Raji (cell line): Measurements from ENCODE around the gene SGIP1.

Experiments
- POLR2A ChIP-seq: IDR thresholded peaks from 2 replicates; pipeline ENCODE4 v1.6.1; 2011; ENCODE audit warnings: low read depth, low read length, control low read depth; ENCODE audit not compliant: insufficient read depth

Gene SGIP1

DNA sequence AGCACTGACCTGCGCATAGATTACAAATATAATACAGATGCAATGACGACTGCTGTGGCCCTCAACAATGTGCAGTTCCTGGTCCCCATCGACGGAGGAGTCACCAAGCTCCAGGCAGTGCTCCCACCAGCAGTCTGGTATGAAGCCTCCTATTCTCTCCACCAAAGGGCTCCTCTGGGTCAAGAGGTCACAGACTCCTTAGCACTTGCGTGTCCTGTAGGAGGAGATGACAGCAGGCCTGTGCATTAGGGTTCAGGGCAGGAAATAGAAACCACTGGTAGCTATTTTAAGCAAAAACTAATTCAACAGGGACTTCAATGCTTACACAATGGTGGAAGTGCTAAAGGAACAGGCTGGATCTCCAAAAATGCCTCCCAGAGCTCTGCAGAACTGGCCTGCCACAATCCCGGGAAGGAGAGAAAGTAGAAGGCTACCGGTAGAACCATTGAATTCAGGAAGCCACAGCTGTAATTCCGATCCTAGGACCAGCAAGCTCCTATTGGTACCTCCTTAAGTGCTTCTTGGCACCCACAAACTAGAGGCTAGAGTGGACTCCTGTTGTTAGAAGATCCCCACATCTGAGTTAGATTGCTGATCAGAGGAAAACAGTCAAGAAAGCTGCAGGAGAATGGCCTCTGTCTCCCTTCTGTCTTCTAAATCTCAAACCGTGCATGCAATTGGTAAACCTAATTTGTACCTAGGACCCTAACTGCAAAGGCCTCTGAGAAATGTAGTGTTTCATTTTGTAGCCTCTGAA lies 205.6 kb downstream of the SGIP1 start:
- TF ChIP-seq POLR2A = no peak

DNA sequence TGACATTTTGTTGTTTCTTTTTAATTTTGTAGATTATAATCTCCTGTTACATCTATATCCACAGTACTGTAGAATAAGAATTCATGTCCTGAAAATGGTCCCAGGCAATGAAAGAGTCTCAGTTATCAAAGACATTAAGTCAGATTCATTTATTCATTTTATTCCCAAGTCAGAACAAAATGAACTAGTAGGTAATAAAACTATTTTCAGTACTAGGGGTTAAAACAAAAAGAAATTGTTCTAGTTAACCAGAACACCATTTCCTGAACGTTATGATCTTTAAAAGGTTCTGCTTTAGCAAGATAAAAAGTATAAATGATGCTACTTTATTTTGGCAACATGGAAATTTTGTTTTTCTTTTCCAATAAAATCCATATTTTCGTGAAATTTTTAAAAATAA lies 211.5 kb downstream of the SGIP1 start:
- TF ChIP-seq POLR2A = no peak

DNA sequence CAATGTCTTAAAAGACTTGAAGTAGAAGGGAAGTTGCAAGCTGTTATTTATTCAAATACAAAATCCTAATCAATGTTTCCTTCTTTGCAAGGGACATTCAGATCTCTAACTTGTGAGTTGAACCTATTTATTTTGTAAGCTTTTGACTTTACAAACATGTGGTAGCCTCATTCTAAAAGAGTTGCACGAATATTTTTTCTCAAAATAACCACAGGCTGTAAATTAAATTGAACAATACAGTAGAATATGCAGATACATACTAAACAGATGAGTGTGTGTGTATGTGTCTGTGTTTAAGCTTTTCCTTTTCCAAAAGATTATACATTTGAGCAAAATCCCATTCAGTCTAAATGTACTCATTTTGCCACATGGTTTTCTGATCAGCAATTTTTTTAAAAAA lies 213.5 kb downstream of the SGIP1 start:
- TF ChIP-seq POLR2A = no peak

DNA sequence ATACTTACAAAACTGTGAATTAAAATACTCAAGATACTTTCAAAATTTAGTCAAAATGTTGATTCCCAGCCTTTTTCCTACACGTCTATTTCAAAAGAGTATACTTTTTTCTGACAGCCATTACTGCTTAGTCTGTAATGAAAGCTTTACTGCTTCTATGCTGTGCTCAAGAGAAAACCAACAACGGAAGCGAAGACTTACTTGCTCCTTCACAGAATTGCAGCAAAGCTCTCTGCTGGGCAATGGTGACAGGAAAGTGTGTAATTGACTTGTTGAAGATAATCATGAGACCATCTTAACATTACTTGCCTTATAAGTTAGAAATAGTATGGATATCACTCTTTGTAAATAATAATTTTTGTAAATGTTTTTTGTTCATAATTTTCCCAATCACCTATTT lies 216.6 kb downstream of the SGIP1 start:
- TF ChIP-seq POLR2A = no peak

DNA sequence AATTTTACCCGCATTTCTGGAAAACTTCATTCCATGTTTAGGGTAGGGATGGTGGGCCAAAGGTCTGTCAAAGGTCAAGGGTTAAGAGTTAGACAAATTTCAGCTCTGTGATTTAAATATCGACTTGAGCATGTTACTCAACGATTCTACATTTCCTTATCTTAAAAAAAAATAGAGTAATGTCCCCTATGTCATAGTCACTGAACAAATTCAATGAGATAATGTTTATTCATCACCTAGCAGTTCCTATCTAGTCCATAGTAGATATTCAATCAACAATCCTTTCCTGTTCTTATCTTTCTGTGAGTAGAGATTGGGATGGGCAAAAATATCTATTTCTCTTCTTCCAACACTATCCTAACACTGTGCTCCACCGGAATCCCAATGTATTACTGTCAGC lies 217.2 kb downstream of the SGIP1 start:
- no peak for TF ChIP-seq POLR2A

DNA sequence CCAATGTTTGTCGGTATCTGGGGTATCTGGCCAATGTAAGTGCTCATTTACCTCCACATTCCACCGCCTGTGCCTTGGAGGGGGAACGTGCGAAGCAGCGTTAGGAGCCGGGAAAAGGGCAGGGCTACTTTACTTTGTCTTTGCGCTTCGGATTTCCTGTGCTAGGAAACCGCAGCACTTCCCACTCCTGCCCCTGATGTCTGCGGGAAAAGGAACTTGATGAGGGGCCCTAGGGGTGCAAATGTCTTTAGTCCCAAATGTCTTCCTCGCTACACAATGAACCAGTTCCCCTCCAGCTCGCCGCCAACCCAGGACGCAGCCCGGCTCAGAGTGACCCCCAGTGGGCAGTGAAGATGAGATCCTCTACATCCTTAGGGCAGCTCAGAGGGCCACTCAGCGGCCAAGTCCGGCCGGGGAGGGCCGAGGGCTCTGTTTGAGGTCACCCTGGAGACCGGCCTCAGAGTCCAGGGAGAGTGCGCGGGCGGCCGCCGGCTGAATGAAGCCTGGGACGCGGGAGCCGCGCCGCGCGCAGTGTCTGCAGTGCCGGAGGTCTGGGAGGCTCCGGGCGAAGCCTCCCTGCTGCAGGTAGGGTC lies 218.1 kb downstream of the SGIP1 start, which contains the start of gene DYNLT5:
Gene DYNLT5, plus strand, starts transcription at position 460 of the 593 bp plus-strand sequence. CDS start 2,200 bp downstream, outside the sequence.
- no peak for TF ChIP-seq POLR2A

DNA sequence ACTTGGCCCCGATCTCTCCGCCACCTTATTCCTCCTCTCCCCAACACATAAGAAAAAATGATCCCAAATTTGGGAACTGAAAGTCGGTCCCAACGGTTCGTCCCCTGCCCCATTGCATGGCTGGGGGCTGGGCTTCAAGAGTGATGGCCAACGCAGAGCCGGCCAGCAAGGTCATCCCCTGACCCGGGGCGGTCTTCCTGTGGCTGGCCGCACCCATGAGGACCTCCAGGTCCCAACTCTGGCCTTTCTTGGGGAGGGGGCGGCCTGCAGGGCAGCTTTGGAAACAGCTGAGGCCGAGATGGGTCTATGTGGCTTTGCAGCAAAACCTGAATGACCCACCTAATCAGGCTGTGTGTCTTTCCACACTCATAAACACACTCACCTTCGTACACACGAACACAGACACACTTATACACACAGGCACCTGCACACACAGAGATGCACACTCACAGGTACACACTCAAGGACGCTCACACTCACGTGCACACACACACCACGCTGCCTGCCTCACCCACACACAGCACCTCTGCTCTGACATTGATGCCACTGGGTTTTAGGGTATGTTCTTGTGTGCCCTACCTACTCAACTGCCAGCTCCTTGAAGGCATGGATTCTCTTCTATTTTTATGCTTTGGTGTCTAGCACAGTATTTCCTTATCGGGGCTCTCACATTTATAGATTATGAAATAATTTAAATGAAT lies 218.9 kb downstream of the SGIP1 start:
- TF ChIP-seq POLR2A = no peak

DNA sequence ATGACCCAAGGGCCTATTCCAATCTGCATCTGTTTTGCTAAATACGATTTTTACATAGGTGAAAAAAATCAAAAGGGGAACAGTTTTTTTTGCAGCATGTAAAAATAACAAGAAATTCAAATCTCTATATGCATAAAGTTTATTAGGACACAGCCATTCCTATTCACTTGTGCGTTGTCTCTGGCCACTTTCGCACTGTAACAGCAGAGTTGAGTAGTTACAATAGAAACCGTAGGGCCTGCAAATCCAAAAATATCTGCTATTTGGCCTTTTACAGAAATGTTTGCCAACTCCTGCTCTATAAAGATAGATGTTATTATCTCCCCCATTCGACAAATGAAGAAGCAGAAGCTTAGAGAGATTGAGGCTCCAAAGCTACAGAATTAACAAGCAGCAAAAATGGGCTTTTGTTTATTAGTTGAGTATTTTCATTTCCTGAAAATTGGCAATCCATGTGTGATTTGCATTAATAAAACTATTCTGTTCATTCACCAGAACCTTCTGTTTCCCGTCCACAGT lies 223.8 kb downstream of the SGIP1 start:
- no peak for TF ChIP-seq POLR2A

DNA sequence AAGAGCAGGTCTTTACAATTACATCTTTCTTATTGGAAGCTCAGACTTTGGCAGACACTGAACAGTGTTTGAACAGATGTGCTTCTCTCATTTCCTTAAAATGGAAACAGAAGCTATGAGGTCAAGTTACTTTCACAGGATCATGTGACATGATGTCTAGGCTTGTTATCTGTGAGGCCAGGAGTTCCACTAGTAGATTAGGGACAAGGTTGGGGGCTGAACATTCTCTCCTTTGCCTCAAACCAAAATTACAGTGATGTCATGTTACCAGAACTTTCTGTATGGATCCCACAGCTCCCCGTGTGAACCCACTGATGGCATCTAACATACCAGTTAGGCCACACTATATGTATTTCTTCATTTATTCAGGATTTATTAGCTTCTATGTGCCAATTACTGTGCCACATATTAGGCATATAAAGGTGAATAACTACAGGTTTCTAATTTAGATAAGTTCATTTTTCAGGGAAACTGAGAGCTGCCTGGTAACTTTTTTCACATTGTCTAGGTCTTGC lies 224.3 kb downstream of the SGIP1 start:
- TF ChIP-seq POLR2A = no peak

DNA sequence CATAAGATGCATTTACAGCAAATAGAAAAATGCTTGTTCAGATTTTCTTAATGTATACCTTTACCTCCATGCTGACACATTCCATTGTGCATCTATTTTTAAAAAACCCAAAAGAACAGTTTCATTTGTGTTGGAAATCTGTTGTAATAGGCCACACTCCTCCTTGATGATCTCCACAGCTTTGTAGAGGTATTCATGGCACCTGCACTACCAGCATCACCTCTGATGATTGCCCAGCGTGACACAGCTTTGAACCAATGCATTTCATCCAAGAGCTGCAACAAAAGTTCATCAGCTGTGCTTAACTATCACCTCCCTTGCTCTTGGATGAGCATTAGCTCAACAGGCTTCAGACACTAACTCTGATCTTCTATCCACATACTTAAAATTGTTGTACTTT lies 226.6 kb downstream of the SGIP1 start:
- no peak for TF ChIP-seq POLR2A

DNA sequence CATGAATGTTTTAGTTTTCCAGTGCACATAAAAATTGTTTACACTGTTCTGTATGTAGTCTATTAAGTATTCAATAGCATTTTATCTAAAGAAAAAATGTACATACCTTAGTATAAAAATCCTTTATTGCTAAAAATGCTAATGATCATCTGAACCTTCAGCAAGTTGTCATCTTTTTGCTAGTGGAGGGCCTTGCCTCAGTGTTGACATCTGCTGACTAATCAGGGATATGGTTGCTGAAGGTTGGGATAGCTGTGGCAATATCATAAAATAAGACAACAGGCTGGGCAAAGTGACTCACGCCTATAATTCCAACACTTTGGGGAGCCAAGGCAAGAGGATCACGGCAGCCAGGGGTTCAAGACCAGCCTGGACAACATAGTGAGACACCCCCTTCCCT lies 227.3 kb downstream of the SGIP1 start:
- no peak for TF ChIP-seq POLR2A

DNA sequence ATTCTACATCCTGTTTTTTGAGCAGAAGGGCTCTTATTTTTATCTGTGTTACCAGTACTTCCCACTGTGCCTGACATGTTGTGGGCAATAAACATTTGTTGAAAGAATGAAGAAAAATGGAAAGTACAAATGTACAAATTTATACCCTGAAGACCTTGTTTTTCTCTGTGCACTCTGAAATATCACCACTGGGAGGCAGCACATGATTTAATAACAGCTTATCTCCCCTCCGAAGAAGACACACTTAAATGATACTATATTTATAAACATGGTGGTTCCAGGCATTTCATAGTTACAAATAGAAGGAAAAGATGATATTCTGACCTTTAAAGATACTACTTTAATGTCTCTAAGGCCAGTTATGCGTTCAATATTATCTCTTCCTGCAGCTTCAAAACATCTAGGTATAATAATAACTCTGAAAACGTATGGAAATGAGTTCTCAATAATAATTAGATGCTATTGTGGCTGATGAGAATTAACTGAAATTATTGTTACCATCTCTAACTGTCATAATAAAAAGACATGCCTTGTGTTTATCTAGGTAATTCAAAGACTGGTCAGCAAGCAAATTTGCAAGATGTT lies 231.1 kb downstream of the SGIP1 start:
- no peak for TF ChIP-seq POLR2A

DNA sequence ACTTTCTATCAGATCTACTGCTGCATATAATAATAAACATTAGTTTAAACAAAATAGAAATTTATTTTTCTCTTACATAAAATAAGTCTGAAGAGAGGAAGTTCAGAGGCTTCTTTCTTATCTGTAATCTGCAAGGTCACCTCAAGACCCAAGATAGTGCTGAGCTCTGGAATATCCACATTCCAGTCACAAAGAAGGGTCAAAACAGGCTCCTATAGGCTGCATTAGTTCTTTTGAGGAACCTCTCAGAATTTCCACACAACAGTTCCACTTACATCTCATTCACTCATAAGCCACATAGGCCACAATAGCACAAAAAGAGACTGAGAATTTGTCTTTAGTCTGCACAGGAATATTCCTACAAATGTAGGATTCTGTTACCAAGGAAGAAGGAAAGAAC lies 233.7 kb downstream of the SGIP1 start:
- TF ChIP-seq POLR2A = no peak

DNA sequence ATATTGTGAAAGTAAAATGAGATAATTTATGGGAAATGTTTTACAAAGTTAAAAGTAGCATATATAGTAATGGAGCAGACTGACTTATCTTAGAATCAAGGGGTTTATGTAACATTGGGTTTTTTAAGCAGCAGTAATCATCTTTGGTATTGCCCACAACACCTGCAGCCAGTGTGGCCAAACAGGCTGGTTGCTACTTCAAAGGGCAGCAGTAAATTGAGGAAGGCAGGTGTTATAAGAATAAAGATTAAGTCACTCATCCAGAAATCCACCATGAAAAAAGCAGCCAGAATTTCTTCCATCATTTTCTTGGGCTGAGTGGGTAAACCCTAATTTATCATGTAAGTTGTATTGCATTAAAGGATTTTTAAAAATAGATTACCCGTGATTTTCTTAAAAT lies 235.0 kb downstream of the SGIP1 start:
- no peak for TF ChIP-seq POLR2A

DNA sequence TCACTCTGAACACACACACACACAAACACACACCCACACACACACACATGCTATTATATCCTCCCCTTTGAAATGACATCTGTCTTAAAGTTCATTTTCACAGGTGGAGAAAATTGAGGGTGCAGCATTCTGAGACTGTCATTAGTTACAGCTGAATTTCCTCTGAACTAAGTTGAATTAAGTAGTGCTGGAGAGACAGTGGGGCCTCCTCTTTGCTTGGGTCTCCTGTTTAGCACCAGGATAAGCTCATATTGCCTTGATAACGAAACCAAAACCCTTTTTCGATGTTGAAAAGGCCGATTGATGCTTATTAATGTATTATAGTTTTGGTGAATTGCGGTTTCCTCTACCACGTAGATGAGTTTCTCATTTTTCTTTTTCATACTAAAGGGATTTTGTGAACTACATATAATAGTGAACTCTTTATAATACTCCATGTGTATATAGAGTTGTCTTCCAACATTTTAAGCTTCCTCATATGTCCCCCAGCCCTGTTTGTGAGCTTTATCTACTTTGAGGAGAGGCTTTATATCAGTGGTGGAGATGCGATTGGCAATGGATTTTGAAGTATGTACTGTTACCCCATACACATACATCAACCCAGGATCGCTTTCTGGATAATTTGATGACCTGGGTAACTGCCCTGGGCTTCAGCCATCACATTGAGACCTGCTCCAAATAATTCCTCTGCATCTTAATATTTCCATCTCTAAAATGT lies 235.7 kb downstream of the SGIP1 start:
- no peak for TF ChIP-seq POLR2A

DNA sequence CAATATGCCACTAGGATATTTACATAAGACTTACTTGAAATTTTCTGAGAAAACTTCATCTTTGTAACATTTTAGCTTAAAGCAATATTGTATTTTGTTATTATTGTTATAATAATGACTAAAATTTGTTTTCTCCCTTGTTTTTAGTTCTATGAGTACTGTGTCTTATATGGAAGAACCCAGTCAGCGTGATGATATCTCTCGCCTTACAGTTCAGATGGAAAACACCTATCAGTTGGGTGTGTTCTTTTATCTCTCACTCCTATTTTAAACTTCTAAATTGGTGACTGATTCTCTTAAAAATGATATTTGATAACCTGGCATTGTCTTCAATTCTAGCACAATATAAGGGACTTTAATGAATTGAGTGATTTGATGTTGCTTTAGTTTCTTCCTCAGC lies 236.3 kb downstream of the SGIP1 start:
- TF ChIP-seq POLR2A = no peak
